Endodermal cell (in vitro differentiated cells): Measurements from ENCODE around the gene KRT7. TPM values are rescaled to one million over a fixed set of nuclear protein-coding genes. Genes with fewer than 3 reads are reported as not detected.

Source experiments
- DNase-seq: peaks from one replicate; pipeline ENCODE4 v3.0.0-alpha.2; 2017
- H3K27ac ChIP-seq: 2 replicates; pipeline ENCODE4 v1.5.1; 2013; ENCODE audit warnings: mild to moderate bottlenecking, low read depth, low read length, moderate library complexity
- H3K27me3 ChIP-seq: 2 replicates; pipeline ENCODE4 v1.6.1; 2013; ENCODE audit warnings: mild to moderate bottlenecking, low read length, moderate library complexity; ENCODE audit not compliant: insufficient read depth, control insufficient read depth, poor library complexity, severe bottlenecking
- H3K36me3 ChIP-seq: 2 replicates; pipeline ENCODE4 v1.7.0; 2013; ENCODE audit warnings: mild to moderate bottlenecking, low read length, moderate library complexity; ENCODE audit not compliant: control insufficient read depth, insufficient read depth
- H3K4me1 ChIP-seq: one replicate; pipeline ENCODE4 v1.7.0; 2013; ENCODE audit warnings: low read length; ENCODE audit not compliant: control insufficient read depth, insufficient read depth
- H3K4me3 ChIP-seq: 2 replicates; pipeline ENCODE4 v1.5.1; 2013; ENCODE audit warnings: mild to moderate bottlenecking, low read length, moderate library complexity
- H3K9ac ChIP-seq: 2 replicates; pipeline ENCODE4 v1.6.1; 2013; ENCODE audit warnings: mild to moderate bottlenecking, low read length, moderate library complexity; ENCODE audit not compliant: poor library complexity, severe bottlenecking; ENCODE audit errors: extremely low read depth
- H3K9me3 ChIP-seq: 2 replicates; pipeline ENCODE4 v1.6.1; 2013; ENCODE audit warnings: mild to moderate bottlenecking, low read length, moderate library complexity; ENCODE audit not compliant: control insufficient read depth
- H3K27ac Mint-ChIP-seq: 2 replicates; pipeline ENCODE4 v1.8.0; 2020; ENCODE audit warnings: mixed read lengths
- H3K27me3 Mint-ChIP-seq: 2 replicates; pipeline ENCODE4 v1.8.0; 2021; ENCODE audit warnings: mild to moderate bottlenecking, mixed read lengths; ENCODE audit not compliant: insufficient read depth
- H3K36me3 Mint-ChIP-seq: 2 replicates; pipeline ENCODE4 v1.8.0; 2020; ENCODE audit warnings: low read depth, mixed read lengths
- H3K4me1 Mint-ChIP-seq: 2 replicates; pipeline ENCODE4 v1.8.0; 2020; ENCODE audit warnings: mixed read lengths
- H3K4me3 Mint-ChIP-seq: 2 replicates; pipeline ENCODE4 v1.8.0; 2020; ENCODE audit warnings: mild to moderate bottlenecking, moderate library complexity, mixed read lengths
- H3K9me3 Mint-ChIP-seq: 2 replicates; pipeline ENCODE4 v1.8.0; 2020; ENCODE audit warnings: mild to moderate bottlenecking, mixed read lengths
- CTCF ChIP-seq: fragments of 200-600 bp; sonication (generic); conservative IDR thresholded peaks from 2 replicates; pipeline ENCODE4 v1.5.0; 2021; ENCODE audit warnings: antibody characterized with exemption, mild to moderate bottlenecking
- WGBS, 2 experiments: methylation state at CpG; one replicate each; pipeline versions ENCODE4 v1.1.5 to v1.1.7; 2013; ENCODE audit warnings: missing lambda C conversion rate in 2 of 2, mixed read lengths in 1 of 2; ENCODE audit not compliant: insufficient coverage in 1 of 2, insufficient read length in 1 of 2; 5-methylcytosine and 5-hydroxymethylcytosine counted together
- total RNA-seq, 2 donors: library from RNA; stranded (reverse); fragmentation: NEBNext Ultra II Directional in 1 of 2; extraction: Animal tissue kit (Norgen Biotek cat#: 25700) in 1 of 2; gene quantifications; 2 replicates in 1 of 2; 3 replicates in 1 of 2; pipeline ENCODE4 v1.2.1, GENCODE V29; 2021

KRT7 gene
- total RNA-seq, 2 donors from 2014 or later = 1.5 TPM; not detected in 1

GRCh38 chr12:52233462-52234207 lies 592 bp downstream of the KRT7 start:
- Mint-ChIP-seq H3K4me1 (no peaks in the 10 kb centered on the region), H3K9me3 (no peaks in the 10 kb centered on the region), H3K27ac (no peak overlapping the region), H3K27me3 (peaks cover 79% of the 10 kb centered on the region), H3K4me3 (peak overlapping the region; percentile 43), H3K36me3 (no peaks in the 10 kb centered on the region)
- Histone ChIP-seq H3K9ac (no peak overlapping the region), H3K9me3 (no peaks in the 10 kb centered on the region), H3K36me3 (no peaks in the 10 kb centered on the region), H3K27ac (no peak overlapping the region), H3K27me3 (peaks cover 71% of the 10 kb centered on the region), H3K4me1 (no peaks in the 10 kb centered on the region), H3K4me3 (no peak overlapping the region)
- WGBS, 2 experiments = 16 to 17% methylated on average over 20 to 35 of the region's 40 CpGs
- TF ChIP-seq CTCF = no peak
- DNase-seq = peak; percentile 80

DNA sequence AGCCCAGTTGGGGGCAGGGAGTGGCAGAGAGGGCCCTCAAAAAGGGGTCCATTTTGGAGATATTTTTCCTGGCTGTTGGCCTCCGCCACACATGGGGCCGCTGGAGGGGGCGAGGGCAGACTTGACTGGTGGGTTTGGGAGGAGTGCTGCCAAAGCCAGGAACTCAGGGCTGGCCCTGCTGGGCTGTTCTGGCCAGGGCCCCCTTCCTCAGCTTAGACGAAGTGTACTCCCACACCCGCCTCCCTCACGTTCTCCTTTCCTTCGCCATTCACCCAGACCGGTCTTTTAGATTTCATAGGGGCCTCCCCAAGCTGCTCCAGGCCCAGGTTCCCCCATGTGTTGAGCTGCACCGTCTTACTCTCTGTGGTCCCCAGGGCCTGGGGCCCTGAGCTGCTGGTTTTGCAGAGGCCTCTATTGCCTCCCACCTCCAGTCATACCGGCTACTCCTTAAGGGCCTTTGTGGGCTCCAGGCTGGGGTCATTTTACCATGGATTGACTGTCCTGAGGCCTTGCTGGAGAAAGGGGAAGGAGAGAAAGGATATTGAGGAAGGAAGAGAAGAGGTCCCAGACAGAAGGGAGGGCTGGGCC lies 1.3 kb downstream of the KRT7 start:
- no peaks in the 10 kb centered on the region for H3K36me3 ChIP-seq
- H3K4me3 Mint-ChIP-seq = no peak overlapping the region
- no peaks in the 10 kb centered on the region for H3K4me1 ChIP-seq
- no peak overlapping the region for H3K27ac ChIP-seq
- H3K4me3 ChIP-seq = no peak overlapping the region
- peaks cover 64% of the 10 kb centered on the region for H3K27me3 ChIP-seq
- TF ChIP-seq CTCF = no peak
- no peaks in the 10 kb centered on the region for H3K9me3 Mint-ChIP-seq
- H3K36me3 Mint-ChIP-seq = no peaks in the 10 kb centered on the region
- DNase-seq = no peak
- peaks cover 74% of the 10 kb centered on the region for H3K27me3 Mint-ChIP-seq
- 87 to 90% methylated on average over 2 to 10 of the region's 10 CpGs for WGBS, 2 experiments
- H3K27ac Mint-ChIP-seq = no peak overlapping the region
- no peaks in the 10 kb centered on the region for H3K9me3 ChIP-seq
- H3K9ac ChIP-seq = no peak overlapping the region
- H3K4me1 Mint-ChIP-seq = no peaks in the 10 kb centered on the region

- Histone ChIP-seq H3K27ac (no peak overlapping the region), H3K27me3 (peaks cover 55% of the 10 kb centered on the region), H3K36me3 (no peaks in the 10 kb centered on the region), H3K9ac (no peak overlapping the region), H3K4me1 (no peaks in the 10 kb centered on the region), H3K9me3 (no peaks in the 10 kb centered on the region), H3K4me3 (no peak overlapping the region)
- Mint-ChIP-seq H3K27me3 (peaks cover 69% of the 10 kb centered on the region), H3K9me3 (no peaks in the 10 kb centered on the region), H3K4me1 (no peaks in the 10 kb centered on the region), H3K27ac (no peak overlapping the region), H3K36me3 (no peaks in the 10 kb centered on the region), H3K4me3 (no peak overlapping the region)
- no peak for TF ChIP-seq CTCF
- WGBS, 2 experiments = 88 to 94% methylated on average over 9 to 15 of the region's 15 CpGs
- no peak for DNase-seq
These were observed 2.1 kb downstream of the KRT7 start for GRCh38 chr12:52235001-52235764.
